ENCODE results near the gene ZRSR2. TPM values are rescaled to one million over a fixed set of nuclear protein-coding genes. Genes with fewer than 3 reads are reported as not detected.

The ZRSR2 gene
- total and polyA plus RNA-seq, 10 of the 15 experiments (the other 5 are each of a cell fraction or from before 2014, with no cell fraction given) = 8.8 to 34.1 (median 15.6) TPM

- Histone ChIP-seq H3K9ac (ENCODE audit: control insufficient read depth, insufficient read depth, low read length) (no peak overlapping the region), H3K27me3 (replicated peaks in 1 of 2; ENCODE audit: control insufficient read depth in 2 of 2, insufficient read depth in 2 of 2, low read length in 1 of 2) (no peaks in the 10 kb centered on the region), H3K9me3 (replicated peaks; ENCODE audit: control insufficient read depth, insufficient read depth, low read length) (no peaks in the 10 kb centered on the region), H2AFZ (ENCODE audit: control insufficient read depth, low read depth, low read length) (no peak overlapping the region; the same call in 1 of the 2 replicates), H3K4me3 (no peak overlapping the region), H3K79me2 (ENCODE audit: control insufficient read depth, insufficient read depth, low read length) (no peaks in the 10 kb centered on the region), H3K36me3 (ENCODE audit: control insufficient read depth in 2 of 2, insufficient read depth in 2 of 2, low read length in 1 of 2) (no peaks in the 10 kb centered on the region), H3K4me1 (ENCODE audit: control insufficient read depth, insufficient read depth, low read length) (peaks cover 5% of the 10 kb centered on the region), H3K4me2 (ENCODE audit: control insufficient read depth, insufficient read depth) (no peak overlapping the region), H3K27ac (ENCODE audit: control insufficient read depth, insufficient read depth) (no peak overlapping the region), H4K20me1 (ENCODE audit: control insufficient read depth, insufficient read depth) (no peaks in the 10 kb centered on the region)
- TF ChIP-seq RAD51 (IDR thresholded peaks at IDR 0.05) = no peak
- no peak for TF ChIP-seq NFYA (IDR thresholded peaks at IDR 0.05; ENCODE audit: borderline replicate concordance, low read depth, low read length)
- TF ChIP-seq FOS (IDR thresholded peaks at IDR 0.05; ENCODE audit: borderline replicate concordance, extremely low read depth, insufficient read length) = no peak
- no peak for TF ChIP-seq SMAD1 (IDR thresholded peaks at IDR 0.05; ENCODE audit: low read depth, partially characterized antibody)
- TF ChIP-seq SRF (IDR thresholded peaks at IDR 0.05; ENCODE audit: low read depth in 2 of 2, low read length in 2 of 2) = no peak
- no peak for TF ChIP-seq NR2F1 (conservative IDR thresholded peaks at IDR 0.05)
- no peak for TF ChIP-seq E2F8 (IDR thresholded peaks at IDR 0.05; ENCODE audit: low read depth, partially characterized antibody)
- no peak for TF ChIP-seq ASH2L (IDR thresholded peaks at IDR 0.05; ENCODE audit: borderline replicate concordance, low read depth)
- 50% methylated on average over 5 of the region's 5 CpGs for WGBS (ENCODE audit: insufficient coverage, insufficient replicate concordance, low lambda C conversion rate, missing lambda C conversion rate)
- FAIRE-seq (no peak), ATAC-seq (peak; percentile 31; the same call in 2 of the 3 replicates), DNase-seq (ENCODE audit: low read depth, low spot score) (no peak)
- POLR2A ChIA-PET = no interaction called here
- intact Hi-C loops (cut with micrococcal nuclease; ENCODE audit: unreplicated experiment) = no loop called here
- CTCF ChIA-PET = interaction anchor here (3.0 kb wide), 1 partner anchor 12 kb away, joined by 20 read pairs; the partner anchor contains the start of gene CA5B
- no TSS peak for BruUV-seq (replicated peaks)
- SMC1A ChIA-PET (ENCODE audit: uncharacterized antibody, unreplicated experiment) = interaction anchor here (1.2 to 2.1 kb wide), 2 partner anchors 11 to 17 kb away, joined by 3 to 10 read pairs; no protein-coding TSS in a partner anchor
- in situ Hi-C loops (cut with MboI) = no loop called here
- RAD21 ChIA-PET (ENCODE audit: unreplicated experiment) = no interaction called here
Measured at GRCh38 chrX:15750611-15751154, 39.6 kb upstream of the ZRSR2 start.
